Skeletal muscle tissue (tissue), 4 donors: ENCODE measurements around the gene DAG1. TPM values are rescaled to one million over a fixed set of nuclear protein-coding genes. Genes with fewer than 3 reads are reported as not detected.

ENCODE experiments used
- H3K27ac ChIP-seq: one replicate; pipeline ENCODE4 v1.7.0; 2013; ENCODE audit warnings: mild to moderate bottlenecking, low read depth, low read length, inconsistent platforms
- H3K27me3 ChIP-seq, 3 donors: one replicate each; pipeline ENCODE4 v1.7.0; 2013; ENCODE audit warnings: low read length in 3 of 3; ENCODE audit not compliant: control insufficient read depth in 3 of 3, insufficient read depth in 3 of 3
- H3K36me3 ChIP-seq, 3 donors: one replicate each; pipeline ENCODE4 v1.7.0; 2013; ENCODE audit warnings: low read length in 3 of 3; ENCODE audit not compliant: control insufficient read depth in 3 of 3, insufficient read depth in 3 of 3
- H3K4me1 ChIP-seq, 3 donors: one replicate each; pipeline ENCODE4 v1.7.0; 2013; ENCODE audit warnings: low read length in 3 of 3, mild to moderate bottlenecking in 3 of 3; ENCODE audit not compliant: control insufficient read depth in 3 of 3, insufficient read depth in 3 of 3
- H3K4me3 ChIP-seq, 3 donors: one replicate each; pipeline ENCODE4 v1.7.0; 2013; ENCODE audit warnings: low read length in 3 of 3
- H3K9ac ChIP-seq, 3 donors: one replicate each; pipeline ENCODE4 v1.7.0; 2013; ENCODE audit warnings: low read length in 3 of 3, mild to moderate bottlenecking in 3 of 3, moderate library complexity in 2 of 3, low read depth in 1 of 3
- H3K9me3 ChIP-seq, 3 donors: one replicate each; pipeline ENCODE4 v1.7.0; 2013; ENCODE audit warnings: low read length in 3 of 3; ENCODE audit not compliant: control insufficient read depth in 3 of 3
- total RNA-seq: library from RNA; depleted of rRNA; stranded (reverse); fragments of >200 nt; gene quantifications from one replicate; pipeline ENCODE4 v1.2.3, GENCODE V29; 2014
- donor health status: Osteomylitis.

The DAG1 gene
- total RNA-seq, 1 donor from 2014 or later, result 77.2 TPM

GRCh38 chr3:49511639-49512038, 41.6 kb downstream of the DAG1 start:
- peaks cover 29 to 42% (median 30%) of the 10 kb centered on the region in 3 donors for H3K36me3 ChIP-seq

GRCh38 chr3:49512781-49513355, 42.8 kb downstream of the DAG1 start:
- H3K27ac ChIP-seq, result no peak overlapping the region

More at GRCh38 chr3:49511639-49512038, 41.6 kb downstream of the DAG1 start:
- no peaks in the 10 kb centered on the region for H3K27me3 ChIP-seq
- H3K9ac ChIP-seq, result no peak overlapping the region
- no peak overlapping the region for H3K4me3 ChIP-seq
- peaks cover 6 to 30% (median 14%) of the 10 kb centered on the region in 3 donors for H3K4me1 ChIP-seq
- H3K27ac ChIP-seq, result no peak overlapping the region
- no peaks in the 10 kb centered on the region for H3K9me3 ChIP-seq

GRCh38 chr3:49513494-49514124, 43.5 kb downstream of the DAG1 start:
- Histone ChIP-seq H3K9ac (no peak overlapping the region), H3K9me3 (no peaks in the 10 kb centered on the region), H3K36me3 (peaks cover 36 to 55% (median 36%) of the 10 kb centered on the region in 3 donors), H3K4me3 (no peak overlapping the region), H3K27ac (no peak overlapping the region), H3K4me1 (peaks cover 19 to 47% (median 30%) of the 10 kb centered on the region in 3 donors), H3K27me3 (no peaks in the 10 kb centered on the region)

More at GRCh38 chr3:49512781-49513355, 42.8 kb downstream of the DAG1 start:
- peaks cover 14 to 39% (median 23%) of the 10 kb centered on the region in 3 donors for H3K4me1 ChIP-seq
- H3K36me3 ChIP-seq, result peaks cover 34 to 50% (median 36%) of the 10 kb centered on the region in 3 donors
- no peaks in the 10 kb centered on the region for H3K9me3 ChIP-seq
- H3K4me3 ChIP-seq, result no peak overlapping the region
- H3K27me3 ChIP-seq, result no peaks in the 10 kb centered on the region
- no peak overlapping the region for H3K9ac ChIP-seq

- peaks cover 25 to 46% (median 28%) of the 10 kb centered on the region in 3 donors for H3K36me3 ChIP-seq
Measured at GRCh38 chr3:49518016-49518415, 47.9 kb downstream of the DAG1 start.

GRCh38 chr3:49518441-49518840, 48.4 kb downstream of the DAG1 start:
- Histone ChIP-seq H3K36me3 (peaks cover 21 to 44% (median 24%) of the 10 kb centered on the region in 3 donors), H3K27ac (peak overlapping the region; percentile 4), H3K9ac (no peak overlapping the region), H3K4me3 (no peak overlapping the region), H3K4me1 (peaks cover 42 to 60% (median 50%) of the 10 kb centered on the region in 3 donors), H3K9me3 (no peaks in the 10 kb centered on the region), H3K27me3 (no peaks in the 10 kb centered on the region)

More at GRCh38 chr3:49518016-49518415, 47.9 kb downstream of the DAG1 start:
- Histone ChIP-seq H3K4me3 (no peak overlapping the region), H3K4me1 (peaks cover 41 to 59% (median 51%) of the 10 kb centered on the region in 3 donors), H3K9ac (no peak overlapping the region), H3K27ac (no peak overlapping the region), H3K9me3 (no peaks in the 10 kb centered on the region), H3K27me3 (no peaks in the 10 kb centered on the region)

GRCh38 chr3:49519296-49519695, 49.2 kb downstream of the DAG1 start:
- Histone ChIP-seq H3K9me3 (no peaks in the 10 kb centered on the region), H3K9ac (no peak overlapping the region), H3K4me3 (no peak overlapping the region), H3K27me3 (no peaks in the 10 kb centered on the region), H3K36me3 (peaks cover 20 to 40% (median 22%) of the 10 kb centered on the region in 3 donors), H3K4me1 (peaks cover 50 to 65% (median 56%) of the 10 kb centered on the region in 3 donors), H3K27ac (peak overlapping the region; percentile 4)

- Histone ChIP-seq H3K4me1 (peaks cover 50 to 65% (median 58%) of the 10 kb centered on the region in 3 donors), H3K27me3 (no peaks in the 10 kb centered on the region), H3K27ac (no peak overlapping the region), H3K9ac (peak overlapping the region in 1 of 3 donors; percentile 45), H3K4me3 (no peak overlapping the region), H3K9me3 (no peaks in the 10 kb centered on the region), H3K36me3 (peaks cover 20 to 40% (median 27%) of the 10 kb centered on the region in 3 donors)
Measured at GRCh38 chr3:49519916-49520385, 49.9 kb downstream of the DAG1 start.

GRCh38 chr3:49523756-49524747, 54.0 kb downstream of the DAG1 start:
- Histone ChIP-seq H3K4me3 (no peak overlapping the region), H3K9me3 (no peaks in the 10 kb centered on the region), H3K9ac (peak overlapping the region in 1 of 3 donors; percentile 40), H3K27me3 (no peaks in the 10 kb centered on the region), H3K4me1 (peaks cover 26 to 36% (median 33%) of the 10 kb centered on the region in 3 donors), H3K27ac (no peak overlapping the region), H3K36me3 (peaks cover 7 to 18% (median 13%) of the 10 kb centered on the region in 3 donors)

GRCh38 chr3:49529567-49529966, 59.5 kb downstream of the DAG1 start:
- Histone ChIP-seq H3K27ac (peak overlapping the region; percentile 8), H3K27me3 (no peaks in the 10 kb centered on the region), H3K4me3 (no peak overlapping the region), H3K9ac (no peak overlapping the region), H3K9me3 (no peaks in the 10 kb centered on the region), H3K4me1 (peaks cover 20 to 49% (median 40%) of the 10 kb centered on the region in 3 donors), H3K36me3 (peaks cover 31 to 38% (median 34%) of the 10 kb centered on the region in 3 donors)
